Measurements from ENCODE around the gene IL16.
"Not testable (repeated sequence)": the region's sequence is repeated elsewhere in the genome, so short reads cannot be mapped to it uniquely, and the experiment has no call there.

Gene IL16
- 162 to 490 (median 227) reads per million in 3 experiments for total RNA-seq

DNA sequence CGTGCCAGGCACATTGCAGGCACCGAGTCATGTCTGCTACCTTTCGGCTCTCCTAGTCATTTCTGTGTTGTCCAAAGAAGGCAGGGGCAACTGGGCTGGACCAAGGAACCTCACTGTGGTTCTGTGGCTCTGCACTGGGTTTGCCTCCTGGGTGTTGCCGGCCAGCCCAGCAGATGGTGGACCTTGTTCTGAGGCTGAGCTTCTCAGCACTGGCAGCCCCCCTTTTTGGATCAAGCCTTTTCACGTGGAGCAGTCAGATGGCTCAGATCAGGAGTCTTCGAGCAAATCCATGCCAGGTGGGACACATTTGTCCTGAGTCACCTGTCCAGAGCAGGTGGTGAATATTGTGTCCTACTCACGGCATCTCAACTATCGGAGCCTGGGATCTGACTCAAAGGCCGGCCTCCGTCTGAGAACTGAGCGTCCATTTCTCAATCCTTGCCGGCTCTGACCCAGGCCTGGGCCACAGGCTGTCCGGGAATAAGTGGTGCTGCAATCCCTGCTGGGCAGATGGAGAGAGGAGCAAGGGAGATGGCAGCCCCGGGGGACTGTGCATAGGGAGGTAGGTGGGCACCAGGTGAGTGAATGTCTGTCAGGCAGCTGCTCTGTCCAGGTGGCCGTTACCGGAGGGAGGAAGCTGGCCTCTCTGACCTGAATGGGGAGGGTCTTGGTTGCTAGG, at the start of gene IL16:
Gene IL16 (plus strand): TSS at position 304 of the 679 bp plus-strand sequence. CDS start 28,521 bp downstream, outside the sequence.
- no peak for DNase-seq

DNA sequence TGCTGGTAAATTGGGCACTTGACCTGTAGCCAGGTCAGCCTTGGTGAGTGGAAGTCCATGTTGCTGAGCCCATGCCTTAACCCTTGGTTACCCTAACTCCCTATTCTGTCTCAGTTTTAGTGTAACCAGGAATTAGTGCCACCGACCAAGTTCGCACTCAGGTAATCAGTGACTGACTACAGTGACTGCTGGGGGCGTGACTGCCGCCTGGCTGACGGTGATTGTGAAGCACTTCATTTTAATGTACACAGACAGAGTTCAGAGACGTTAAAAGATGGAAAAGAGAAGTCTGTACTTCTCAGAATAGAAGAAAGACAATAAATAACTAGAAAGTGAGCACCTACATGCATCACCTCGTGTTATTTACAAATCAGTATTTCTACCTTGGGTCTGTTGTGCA, 45.3 kb upstream of the IL16 start:
- DNase-seq, result no peak

DNA sequence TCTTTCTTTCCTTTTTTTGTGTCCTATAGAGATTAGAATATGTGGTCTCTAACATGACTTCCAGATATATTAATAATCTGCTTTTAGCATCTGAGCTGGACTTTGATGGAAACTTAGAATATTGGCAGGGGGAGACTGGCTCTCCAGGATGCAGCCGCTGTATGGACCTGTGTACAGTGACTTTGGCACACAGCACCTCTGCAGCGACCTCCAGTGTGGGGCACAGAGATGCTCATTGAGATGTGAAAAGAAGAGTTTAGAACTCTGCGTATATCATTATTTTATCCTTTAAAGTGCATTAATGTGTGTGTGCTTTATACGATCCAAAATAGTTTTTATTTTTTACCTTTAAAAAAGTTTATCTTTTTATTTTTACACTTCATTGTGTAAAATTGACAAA, 44.3 kb upstream of the IL16 start:
- DNase-seq, result no peak

DNA sequence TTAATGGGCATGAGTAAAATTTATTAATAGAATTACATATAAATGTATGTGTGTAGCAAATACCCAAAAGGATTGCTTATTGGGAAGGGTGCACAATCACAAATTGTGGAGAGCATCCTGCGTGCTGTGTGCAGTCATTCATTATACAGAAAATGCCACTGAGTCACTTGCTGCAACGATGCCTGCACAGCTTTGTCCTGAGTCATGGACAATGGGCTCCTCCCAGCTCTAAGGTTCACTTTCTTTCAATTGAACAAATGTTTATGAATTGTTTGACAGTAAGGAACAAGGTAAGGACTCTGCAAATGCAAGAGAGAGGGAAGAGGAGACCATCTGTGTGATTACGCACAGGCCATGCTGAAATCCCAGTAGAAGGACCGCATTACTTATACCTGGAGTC, 43.9 kb upstream of the IL16 start:
- DNase-seq, result no peak

DNA sequence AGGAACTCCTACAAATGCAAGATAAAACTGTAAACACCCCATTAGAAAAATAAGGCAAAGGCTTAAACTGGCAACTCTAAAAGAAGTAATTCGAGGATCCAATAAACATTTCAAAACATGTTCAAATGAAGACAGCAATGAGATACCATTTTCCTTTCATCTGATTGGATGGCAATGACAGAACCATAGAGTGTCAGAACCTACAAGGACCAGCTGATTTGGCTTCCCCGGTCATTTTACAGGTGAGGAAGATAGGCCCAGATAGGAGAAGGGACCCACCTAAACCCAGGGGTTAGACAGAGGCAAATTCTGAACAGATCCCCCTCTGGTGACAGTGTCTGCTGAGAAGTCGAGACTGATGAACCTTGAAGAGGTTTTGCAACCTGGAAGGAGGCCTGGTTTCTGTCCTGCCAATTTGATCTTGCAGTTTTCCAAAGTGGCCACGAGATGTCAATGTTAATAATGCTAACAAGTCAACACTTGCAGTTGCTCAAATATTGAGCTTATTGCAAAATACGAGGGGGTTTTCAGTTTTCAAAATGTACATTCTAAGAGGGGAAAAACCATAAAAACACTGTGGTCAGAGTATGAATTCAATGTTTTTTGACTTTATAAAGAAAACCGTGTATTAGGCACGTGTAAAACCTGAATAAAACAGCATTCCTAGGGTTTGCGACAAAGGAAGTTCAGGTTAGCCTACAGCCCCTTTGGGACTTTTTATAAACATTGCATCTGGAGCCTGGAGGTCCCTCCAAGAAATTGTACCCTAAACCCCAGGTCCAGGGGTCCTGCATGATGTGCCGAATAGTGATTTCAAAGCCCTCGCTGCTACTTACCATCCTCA, 41.1 kb upstream of the IL16 start:
- no peak for DNase-seq

DNA sequence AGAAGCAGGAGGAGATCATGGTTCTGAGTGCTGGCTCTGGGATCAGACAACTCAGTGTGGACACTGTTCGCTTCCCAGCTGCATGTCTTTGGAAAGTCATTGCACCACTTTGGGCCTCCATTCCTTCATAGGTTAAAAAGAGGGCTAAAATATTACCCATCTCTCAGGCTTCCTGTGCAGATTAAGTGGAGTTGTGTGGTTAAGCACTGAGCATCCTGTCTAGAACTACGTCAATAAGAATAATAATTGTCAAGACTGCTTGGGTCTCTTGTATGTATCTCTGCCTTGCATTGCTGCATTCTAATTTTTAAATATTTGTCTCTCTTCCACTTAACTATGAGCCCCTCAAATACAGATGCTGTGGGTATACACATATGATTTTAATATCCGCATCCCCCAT, 40.4 kb upstream of the IL16 start:
- no peak for DNase-seq

DNA sequence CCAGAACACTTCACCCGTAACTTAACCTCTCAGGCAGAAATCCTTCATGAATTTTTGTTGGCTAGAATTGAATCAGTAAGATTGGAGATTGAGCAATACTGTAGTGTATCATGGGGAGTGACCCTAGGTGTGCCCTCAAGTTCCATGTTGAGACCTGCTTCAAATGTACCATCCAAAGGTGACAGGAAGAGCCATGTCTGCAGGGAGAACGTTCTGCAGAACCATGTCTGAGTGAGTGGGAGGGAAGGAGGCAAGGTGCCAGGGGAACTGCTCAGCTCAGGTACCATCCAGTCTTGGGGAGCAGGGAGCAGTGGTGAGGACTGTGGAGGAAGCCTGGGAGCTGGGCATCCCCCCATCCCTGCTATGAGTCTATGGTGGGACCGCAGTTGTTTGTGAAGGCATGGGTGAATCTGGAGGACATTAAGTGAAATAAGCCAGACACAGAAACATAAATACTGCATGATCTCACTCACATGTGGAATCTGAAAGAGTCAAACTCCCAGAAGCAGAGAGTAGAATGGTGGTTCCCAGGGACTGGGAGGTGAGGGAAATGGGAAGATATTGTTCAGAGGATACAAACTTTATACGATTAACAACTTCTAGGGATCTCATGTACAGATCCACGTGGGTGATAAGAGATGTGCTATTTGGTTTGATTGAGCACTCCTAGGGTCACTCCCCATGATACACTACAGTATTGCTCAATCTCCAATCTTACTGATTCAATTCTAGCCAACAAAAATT, 39.3 kb upstream of the IL16 start:
- no peak for DNase-seq

DNA sequence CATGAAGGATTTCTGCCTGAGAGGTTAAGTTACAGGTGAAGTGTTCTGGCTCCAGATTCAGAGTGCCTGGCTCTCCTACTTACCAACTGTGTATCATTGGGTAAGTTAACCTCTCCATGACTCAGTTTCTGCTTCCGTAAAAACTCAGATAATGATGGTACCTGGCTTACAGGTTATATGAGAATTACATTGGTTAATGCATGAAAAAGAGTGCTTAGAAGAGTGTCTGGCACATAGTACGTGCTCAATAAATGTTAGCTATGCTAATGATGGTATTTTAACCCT, 38.8 kb upstream of the IL16 start:
- DNase-seq, result no peak

DNA sequence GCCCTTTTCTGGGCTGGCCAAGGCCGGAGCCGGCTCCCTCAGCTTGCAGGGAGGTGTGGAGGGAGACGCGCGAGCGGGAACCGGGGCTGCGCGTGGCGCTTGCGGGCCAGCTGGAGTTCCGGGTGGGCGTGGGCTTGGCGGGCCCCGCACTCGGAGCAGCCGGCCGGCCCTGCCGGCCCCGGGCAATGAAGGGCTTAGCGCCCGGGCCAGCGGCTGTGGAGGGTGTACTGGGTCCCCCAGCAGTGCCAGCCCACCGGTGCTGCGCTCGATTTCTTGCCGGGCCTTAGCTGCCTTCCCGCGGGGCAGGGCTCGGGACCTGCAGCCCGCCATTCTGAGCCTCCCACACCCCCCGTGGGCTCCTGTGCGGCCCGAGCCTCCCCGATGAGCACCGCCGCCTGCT, 38.1 kb upstream of the IL16 start:
- not testable (repeated sequence) for DNase-seq

DNA sequence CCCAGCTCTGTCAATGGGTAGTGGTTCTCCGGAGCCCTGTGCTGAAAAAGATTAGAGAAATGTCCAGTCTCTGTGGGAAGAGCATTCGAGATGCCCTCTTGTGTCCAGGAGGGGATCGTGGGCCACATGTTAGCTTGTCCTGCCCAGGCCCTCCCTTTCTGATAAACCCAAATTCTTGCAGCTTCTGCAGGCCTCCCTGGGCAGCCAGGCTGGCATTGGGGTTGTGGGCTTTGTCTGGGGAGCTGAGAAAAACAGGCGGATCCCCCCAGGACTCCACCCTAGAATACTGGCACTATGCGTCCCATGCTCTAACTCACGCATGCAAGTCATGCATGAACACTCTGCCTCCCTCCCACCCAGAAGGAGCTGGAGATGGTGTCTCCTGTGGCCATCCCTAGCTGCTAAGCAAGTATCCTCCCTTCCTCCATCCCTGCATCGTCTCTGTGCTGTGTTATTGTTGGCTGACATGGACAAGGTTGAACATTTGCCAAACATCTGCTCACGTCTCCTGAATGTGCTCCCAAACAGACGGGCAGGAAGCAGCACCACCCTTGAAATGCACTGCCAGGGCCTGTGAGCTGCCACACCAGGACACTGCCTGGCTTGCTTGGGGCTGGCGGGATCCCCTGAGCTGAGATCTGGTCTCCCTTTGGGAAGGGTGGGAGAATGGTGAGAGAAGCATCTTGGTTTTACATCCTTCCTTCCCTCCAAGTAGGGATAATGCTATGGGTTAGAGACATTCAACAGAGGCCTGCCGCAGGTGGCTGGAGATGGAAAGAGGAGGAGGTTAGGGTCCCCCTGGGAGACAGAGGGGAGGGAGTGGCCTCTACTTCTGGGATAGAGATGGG, 36.1 kb upstream of the IL16 start:
- DNase-seq, result no peak

DNA sequence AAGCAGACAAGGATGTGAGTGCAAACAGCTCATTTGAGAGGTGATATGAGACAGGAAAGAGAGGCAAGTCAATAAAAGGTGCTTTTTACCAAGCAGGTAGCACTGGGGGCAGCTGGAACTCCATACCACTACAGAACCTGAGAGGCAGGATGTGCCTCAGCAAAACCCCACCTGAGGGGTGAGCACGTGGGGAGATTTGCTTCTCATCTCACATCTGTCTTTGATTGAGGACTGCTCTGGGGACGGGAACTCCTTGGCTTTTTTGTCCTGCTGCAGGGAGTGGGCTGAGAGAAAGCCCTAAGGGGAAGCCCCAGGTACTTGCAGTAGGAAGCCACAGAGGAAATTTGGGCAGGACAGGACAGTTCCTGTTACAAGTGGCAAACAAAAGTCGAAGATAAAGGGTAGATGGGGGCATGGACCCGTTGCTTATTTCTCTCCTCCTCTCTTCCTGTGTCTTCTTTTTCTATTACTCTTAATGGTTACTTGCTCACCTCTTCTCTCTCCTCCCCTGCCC, 35.5 kb upstream of the IL16 start:
- DNase-seq, result no peak

DNA sequence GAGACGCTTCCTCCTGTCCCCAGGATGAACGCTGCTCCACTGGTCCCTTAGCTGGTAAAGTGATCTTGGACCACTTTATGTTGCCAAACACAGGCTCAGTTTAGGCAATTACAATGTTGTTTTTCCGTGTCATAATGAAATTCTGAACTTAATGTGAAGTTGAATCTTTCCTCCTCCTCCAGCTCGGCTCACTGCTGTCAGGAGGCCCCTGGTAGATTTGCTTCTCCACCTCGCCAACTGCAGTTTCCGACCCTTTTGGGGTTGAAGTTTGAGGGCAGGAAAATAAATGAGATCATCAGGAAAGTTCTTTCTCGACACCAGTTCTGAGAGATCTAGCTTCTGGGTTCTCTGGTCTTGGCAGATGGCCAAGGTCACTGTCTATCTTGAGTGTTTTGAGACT, 34.8 kb upstream of the IL16 start:
- no peak for DNase-seq

DNA sequence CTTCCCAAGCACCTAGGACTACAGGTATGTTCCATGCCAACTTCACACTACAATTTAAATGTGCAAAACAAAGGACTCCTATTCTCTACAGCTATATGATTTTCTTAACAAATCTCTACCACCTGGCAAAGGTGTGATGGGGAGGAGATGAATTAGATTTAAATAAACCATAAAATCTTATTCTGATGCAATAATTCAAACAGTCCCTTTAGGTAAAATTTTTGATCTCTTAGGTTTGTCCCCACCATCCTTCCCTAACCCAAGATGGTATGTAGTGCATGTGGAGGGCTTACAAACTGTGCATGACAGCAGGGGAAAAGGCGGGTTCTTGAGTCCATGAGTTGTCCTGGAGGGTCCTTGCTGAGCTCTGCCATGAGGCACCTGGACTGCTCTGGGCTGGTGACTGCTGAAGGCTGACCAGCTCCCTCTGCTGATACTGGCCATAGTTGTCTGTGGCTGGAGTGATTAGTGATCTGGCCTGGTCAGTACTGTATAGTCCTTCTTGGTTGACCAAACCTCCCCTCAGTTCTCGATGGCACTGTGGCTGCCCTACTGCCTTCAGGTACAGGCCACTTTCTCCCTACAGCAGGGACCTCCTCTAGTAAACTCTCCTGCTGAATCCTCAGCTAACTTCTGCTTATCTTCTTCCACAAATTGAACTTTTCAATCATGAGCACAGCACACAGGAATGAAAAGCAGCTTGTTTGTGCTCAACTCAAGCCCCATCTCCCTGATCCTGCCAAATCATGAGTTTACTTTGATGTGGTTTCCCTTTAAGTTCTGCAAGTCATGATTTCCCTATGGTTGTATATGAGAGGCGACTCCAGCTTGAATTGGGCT, 32.5 kb upstream of the IL16 start:
- no peak for DNase-seq

DNA sequence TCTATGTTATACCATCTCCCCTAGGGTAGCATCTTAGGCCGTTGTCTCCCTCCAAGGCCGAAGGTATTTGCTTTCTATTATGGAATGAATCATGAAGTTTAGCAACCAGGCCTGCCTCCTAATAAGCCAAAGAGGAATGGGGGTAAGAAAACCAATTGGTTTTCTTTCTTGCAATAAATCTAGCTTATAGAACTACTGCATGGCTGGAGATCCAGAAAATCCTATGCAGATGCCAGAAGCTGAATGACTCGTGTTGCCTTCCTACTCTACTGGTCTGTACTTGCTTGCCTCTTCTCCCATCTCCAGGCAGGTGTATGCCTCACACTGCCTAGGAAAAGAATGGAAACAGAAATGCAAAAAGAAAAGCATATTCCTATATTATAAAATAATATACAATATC, 31.1 kb upstream of the IL16 start:
- no peak for DNase-seq

DNA sequence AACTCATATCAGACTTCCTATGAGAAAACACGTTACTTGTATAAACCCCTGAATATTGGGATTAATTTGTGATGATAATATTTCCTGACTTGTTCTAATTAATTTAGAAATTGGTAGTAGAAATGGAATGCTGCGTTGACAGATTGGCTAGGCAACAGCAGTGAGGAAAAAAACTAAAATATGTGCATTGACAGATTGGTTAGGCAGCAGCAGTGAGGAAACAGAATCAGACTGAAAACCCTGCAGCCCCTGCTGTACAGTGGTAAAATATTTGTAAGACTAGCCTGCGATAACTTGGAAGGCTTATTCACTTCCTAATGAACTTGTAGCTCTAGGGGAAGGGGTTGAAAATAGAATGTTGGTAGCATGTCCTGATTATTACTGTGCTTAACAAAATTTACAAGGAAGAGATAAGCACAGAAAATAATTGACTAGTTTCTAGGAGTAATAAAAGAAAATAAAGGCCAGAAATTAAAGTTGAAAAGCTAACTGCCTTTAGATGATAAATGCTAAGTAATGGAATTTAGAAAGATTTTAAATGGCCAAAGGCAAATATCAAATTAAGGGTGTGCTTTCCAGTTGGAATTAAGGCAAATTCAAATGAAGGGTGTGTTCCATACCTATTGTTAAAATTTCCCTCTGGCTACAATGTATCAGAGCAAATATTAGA, 29.9 kb upstream of the IL16 start:
- no peak for DNase-seq

DNA sequence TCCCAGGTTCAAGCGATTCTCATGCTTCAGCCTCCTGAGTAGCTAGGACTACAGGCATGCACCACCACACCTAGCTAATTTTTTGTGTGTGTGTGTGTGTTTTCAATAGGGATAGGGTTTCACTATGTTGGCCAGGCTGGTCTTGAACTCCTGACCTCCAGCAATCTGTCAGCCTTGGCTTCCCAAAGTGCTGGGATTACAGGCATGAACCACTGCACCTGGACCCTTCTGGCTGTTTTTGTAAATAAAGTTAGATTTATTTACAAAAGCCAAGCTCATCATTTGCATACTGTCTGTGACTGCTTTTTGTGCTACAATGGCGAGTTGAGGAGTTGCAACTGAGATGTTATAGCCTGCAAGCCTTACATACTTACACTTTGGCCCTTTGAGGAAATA, 28.6 kb upstream of the IL16 start:
- no peak for DNase-seq

DNA sequence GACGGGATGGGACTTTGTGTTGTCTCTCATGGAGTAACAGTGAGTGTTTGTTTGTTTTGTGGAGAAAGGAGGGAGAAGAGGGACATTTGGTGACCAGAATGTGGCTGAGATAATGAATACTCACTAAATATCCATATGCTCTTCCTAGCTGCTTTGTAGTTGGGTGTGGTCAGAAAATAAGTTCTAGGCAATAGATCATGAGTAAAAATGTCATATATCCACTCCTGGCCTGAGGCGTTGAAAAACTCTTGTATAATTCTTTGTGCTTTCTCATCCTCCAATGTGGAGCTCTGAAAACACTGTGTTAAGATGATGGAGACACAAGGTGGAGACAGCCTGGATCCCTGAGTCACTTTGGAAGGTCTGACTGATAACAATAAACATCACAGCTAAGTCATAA, 28.0 kb upstream of the IL16 start:
- DNase-seq, result no peak

DNA sequence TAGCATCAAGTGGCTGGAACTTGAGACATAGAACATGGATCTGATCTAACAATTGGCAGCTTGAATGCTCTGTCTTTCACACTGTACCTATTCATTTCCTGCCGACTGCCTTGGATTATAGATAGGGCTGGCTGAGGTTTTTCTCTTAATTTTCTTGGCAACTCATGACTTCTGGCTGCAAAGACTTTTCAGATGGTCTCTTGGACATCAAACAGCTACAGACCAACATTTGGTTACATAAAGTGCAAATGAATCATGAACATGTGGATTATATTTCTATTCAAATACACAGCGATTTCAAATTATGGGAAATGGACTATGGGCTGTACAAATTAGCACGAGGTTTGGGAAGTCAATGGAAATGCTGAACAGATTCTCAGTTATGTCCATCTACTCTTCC, 26.2 kb upstream of the IL16 start:
- no peak for DNase-seq

DNA sequence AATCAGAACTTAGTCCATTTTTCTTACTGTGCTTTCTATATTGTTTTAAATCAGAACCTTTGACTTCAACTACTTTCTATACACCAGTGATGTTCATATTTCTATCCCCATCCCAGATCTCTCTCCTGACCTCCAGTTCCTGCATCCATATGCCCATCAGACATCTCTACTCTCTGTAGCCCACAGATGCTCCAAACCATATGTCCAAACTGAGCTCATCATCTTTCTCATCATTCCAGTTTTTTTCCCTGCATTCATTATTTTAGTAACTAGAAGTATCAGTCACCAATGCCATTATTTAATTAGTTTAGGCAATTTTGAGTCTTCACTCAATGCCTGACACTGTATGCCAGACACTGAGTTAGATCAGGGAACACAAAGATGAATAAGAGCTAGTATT, 25.4 kb upstream of the IL16 start:
- DNase-seq, result no peak

DNA sequence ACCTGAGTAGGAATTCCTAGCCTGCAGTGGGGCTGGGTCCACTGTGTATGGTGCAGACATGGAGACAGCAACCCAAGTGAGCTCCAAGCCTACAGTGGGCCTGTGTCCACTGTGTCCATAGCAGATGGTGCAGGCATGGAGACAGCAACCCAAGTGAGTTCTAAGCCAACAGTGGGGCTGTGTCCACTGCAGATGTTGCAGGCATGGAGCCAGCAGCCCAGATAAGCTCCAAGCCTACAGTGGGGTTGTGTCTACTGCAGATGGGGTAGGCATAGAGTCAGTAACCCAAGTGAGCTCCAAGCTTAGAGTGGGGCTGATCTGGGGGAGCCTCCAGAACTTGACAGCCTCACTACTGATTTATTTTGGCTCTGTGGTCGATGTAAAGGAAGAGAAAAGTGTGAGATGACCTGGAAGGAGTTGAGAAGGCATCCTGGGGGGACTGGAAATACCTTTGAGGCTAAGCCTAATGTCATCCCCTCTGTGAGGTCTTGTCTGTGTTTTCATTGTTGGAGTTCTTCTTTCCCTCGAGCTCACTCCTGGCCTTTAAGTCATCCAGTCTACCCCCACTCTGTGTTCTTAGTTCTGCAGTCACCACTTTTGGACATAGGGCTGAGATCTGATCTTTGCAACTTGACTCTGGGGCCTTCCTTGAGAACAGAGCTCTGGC, 22.4 kb upstream of the IL16 start:
- no peak for DNase-seq
